Fibroblast of lung (primary cell): ENCODE data around the gene RBCK1.

ENCODE experiments used
- EZH2 ChIP-seq: IDR thresholded peaks from 2 replicates; pipeline ENCODE4 v1.5.1; 2012; ENCODE audit warnings: low read length, control low read depth, mild to moderate bottlenecking; ENCODE audit errors: missing control alignments
- TF ChIP-seq, protein P1 (sequence below), 2 donors: IDR thresholded peaks in 1 of 2; conservative IDR thresholded peaks in 1 of 2; 1 replicate in 1 of 2; 2 replicates in 1 of 2; pipeline ENCODE4 v1.5.1; 2011 to 2012; ENCODE audit warnings: low read length in 2 of 2, control low read depth in 1 of 2, inconsistent platforms in 1 of 2, low read depth in 1 of 2, mild to moderate bottlenecking in 1 of 2

DNA sequence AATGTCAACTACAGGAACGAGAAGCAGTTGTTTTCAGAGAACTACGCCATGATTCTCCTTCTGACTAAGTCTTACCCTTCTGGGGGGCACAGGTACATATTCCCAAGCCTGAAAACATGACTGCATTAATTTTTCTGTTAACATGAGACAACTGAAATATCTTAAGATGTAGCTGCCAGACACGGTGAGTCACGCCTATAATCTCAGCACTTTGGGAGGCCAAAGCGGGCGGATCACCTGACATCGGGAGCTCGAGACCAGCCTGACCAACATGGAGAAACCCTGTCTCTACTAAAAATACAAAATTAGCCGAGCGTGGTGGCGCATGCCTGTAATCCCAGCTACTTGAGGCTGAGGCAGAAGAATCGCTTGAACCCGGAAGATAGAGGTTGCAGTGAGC, 32.5 kb downstream of the RBCK1 start:
- TF ChIP-seq, protein P1, sequence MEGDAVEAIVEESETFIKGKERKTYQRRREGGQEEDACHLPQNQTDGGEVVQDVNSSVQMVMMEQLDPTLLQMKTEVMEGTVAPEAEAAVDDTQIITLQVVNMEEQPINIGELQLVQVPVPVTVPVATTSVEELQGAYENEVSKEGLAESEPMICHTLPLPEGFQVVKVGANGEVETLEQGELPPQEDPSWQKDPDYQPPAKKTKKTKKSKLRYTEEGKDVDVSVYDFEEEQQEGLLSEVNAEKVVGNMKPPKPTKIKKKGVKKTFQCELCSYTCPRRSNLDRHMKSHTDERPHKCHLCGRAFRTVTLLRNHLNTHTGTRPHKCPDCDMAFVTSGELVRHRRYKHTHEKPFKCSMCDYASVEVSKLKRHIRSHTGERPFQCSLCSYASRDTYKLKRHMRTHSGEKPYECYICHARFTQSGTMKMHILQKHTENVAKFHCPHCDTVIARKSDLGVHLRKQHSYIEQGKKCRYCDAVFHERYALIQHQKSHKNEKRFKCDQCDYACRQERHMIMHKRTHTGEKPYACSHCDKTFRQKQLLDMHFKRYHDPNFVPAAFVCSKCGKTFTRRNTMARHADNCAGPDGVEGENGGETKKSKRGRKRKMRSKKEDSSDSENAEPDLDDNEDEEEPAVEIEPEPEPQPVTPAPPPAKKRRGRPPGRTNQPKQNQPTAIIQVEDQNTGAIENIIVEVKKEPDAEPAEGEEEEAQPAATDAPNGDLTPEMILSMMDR (conservative IDR thresholded peaks at IDR 0.05 in 1 of 2, IDR thresholded peaks at IDR 0.05 in 1 of 2; ENCODE audit: low read depth in 1 of 2, low read length in 2 of 2) = no peak
- no peak for TF ChIP-seq EZH2
